Testis (tissue), 3 donors: ENCODE measurements around the gene CDK17. TPM values are rescaled to one million over a fixed set of nuclear protein-coding genes. Genes with fewer than 3 reads are reported as not detected.
A peak's percentile ranks its signal among the peaks of the same experiment; 100 is the strongest.
"Not testable (repeated sequence)": the region's sequence is repeated elsewhere in the genome, so short reads cannot be mapped to it uniquely, and the experiment has no call there.

Experiments used
- DNase-seq: peaks from one replicate; pipeline ENCODE4 v3.0.0-alpha.2; 2019
- H3K27ac ChIP-seq, 2 donors: fragments of 200-600 bp; sonication (generic); one replicate each; pipeline ENCODE4 v1.5.1; 2019
- H3K27me3 ChIP-seq: fragments of 200-600 bp; sonication (generic); one replicate; pipeline ENCODE4 v1.5.1; 2019
- H3K36me3 ChIP-seq: fragments of 200-600 bp; sonication (generic); one replicate; pipeline ENCODE4 v1.5.1; 2017; ENCODE audit warnings: low read depth; ENCODE audit errors: missing control alignments
- H3K4me1 ChIP-seq: fragments of 200-600 bp; sonication (generic); one replicate; pipeline ENCODE4 v1.5.1; 2019
- H3K4me3 ChIP-seq, 2 donors: fragments of 200-600 bp; sonication (generic); one replicate each; pipeline ENCODE4 v1.5.1; 2017 to 2019
- H3K9me3 ChIP-seq: fragments of 200-600 bp; sonication (generic); one replicate; pipeline ENCODE4 v1.5.1; 2017
- CTCF ChIP-seq, 3 experiments: fragments of 450-650 bp in 2 of 3; fragments of 200-600 bp in 1 of 3; sonication (generic) in 1 of 3; IDR thresholded peaks; one replicate each; pipeline ENCODE4 v1.5.1; 2016 to 2019; ENCODE audit warnings: antibody characterized with exemption in 3 of 3, mild to moderate bottlenecking in 2 of 3, moderate library complexity in 1 of 3
- POLR2A ChIP-seq: fragments of 450-650 bp; IDR thresholded peaks from one replicate; pipeline ENCODE4 v1.6.1; 2017; ENCODE audit warnings: antibody characterized with exemption, mild to moderate bottlenecking, moderate library complexity
- WGBS, 2 donors: methylation state at CpG; one replicate each; pipeline ENCODE4 v1.1.5; 2018; 5-methylcytosine and 5-hydroxymethylcytosine counted together
- intact Hi-C: fragments of 100-400 bp; cut with DNase I; formaldehyde crosslinking; loops from one replicate; pipeline ENCODE4 v1.15.1; 2023; ENCODE audit warnings: low total_unique reads
- polyA plus RNA-seq: library from polyadenylated mRNA; stranded (reverse); fragments of 350-450 nt; fragmentation: Illumina TruSeq; extraction: RNeasy Lipid Tissue Mini Kit (QIAGEN cat#74804); gene quantifications from one replicate; pipeline ENCODE4 v1.2.3, GENCODE V29; 2014; ENCODE audit warnings: low read depth, low replicate concordance; ENCODE audit not compliant: insufficient read depth
- total RNA-seq, 2 donors: library from RNA; depleted of rRNA; stranded (reverse); fragments of >200 nt; gene quantifications; one replicate each; pipeline ENCODE4 v1.2.3, GENCODE V29; 2016

CDK17 gene
- total and polyA plus RNA-seq, 3 donors from 2014 or later = 40.7 to 100.0 (median 91.5) TPM

GRCh38 chr12:96403870-96404269 is 3.6 kb upstream of the CDK17 start:
- no peak overlapping the region for H3K27ac ChIP-seq
- H3K27me3 ChIP-seq = no peaks in the 10 kb centered on the region
- intact Hi-C loops = no loop called here
- no peak overlapping the region for H3K4me3 ChIP-seq
- no peak for DNase-seq
- WGBS, 2 donors = 96 to 100% methylated on average over 1 of the region's 1 CpG
- no peak for TF ChIP-seq POLR2A
- no peak for TF ChIP-seq CTCF (IDR thresholded peaks at IDR 0.05)
- H3K4me1 ChIP-seq = peaks cover 4% of the 10 kb centered on the region
- H3K36me3 ChIP-seq = no peaks in the 10 kb centered on the region
- no peaks in the 10 kb centered on the region for H3K9me3 ChIP-seq

GRCh38 chr12:96402522-96402921 is 2.3 kb upstream of the CDK17 start:
- H3K27ac ChIP-seq, H3K4me3 ChIP-seq, H3K9me3 ChIP-seq, intact Hi-C loops, H3K27me3 ChIP-seq, DNase-seq, H3K36me3 ChIP-seq: not testable (repeated sequence)
- peaks cover 12% of the 10 kb centered on the region for H3K4me1 ChIP-seq
- 71 to 85% methylated on average over 8 of the region's 8 CpGs for WGBS, 2 donors

GRCh38 chr12:96402061-96402460 is 1.8 kb upstream of the CDK17 start:
- Histone ChIP-seq H3K27me3 (no peaks in the 10 kb centered on the region), H3K4me3 (no peak overlapping the region), H3K27ac (no peak overlapping the region), H3K4me1 (peaks cover 12% of the 10 kb centered on the region), H3K9me3 (no peaks in the 10 kb centered on the region), H3K36me3 (no peaks in the 10 kb centered on the region)
- WGBS, 2 donors = 46 to 69% methylated on average over 6 of the region's 6 CpGs
- no peak for DNase-seq
- intact Hi-C loops = no loop called here
- TF ChIP-seq CTCF (IDR thresholded peaks at IDR 0.05) = no peak
- TF ChIP-seq POLR2A = no peak

- Histone ChIP-seq H3K4me3 (peak overlapping the region; percentile 93 to 95), H3K27ac (peak overlapping the region; percentile 72 to 97), H3K27me3 (no peaks in the 10 kb centered on the region), H3K36me3 (no peaks in the 10 kb centered on the region), H3K4me1 (peaks cover 12% of the 10 kb centered on the region), H3K9me3 (no peaks in the 10 kb centered on the region)
- DNase-seq = peak; percentile 21
- 4 to 6% methylated on average over 18 of the region's 18 CpGs for WGBS, 2 donors
- intact Hi-C loops = no loop called here
- peak in 2 of 3 experiments; percentile 28 to 36 for TF ChIP-seq CTCF (IDR thresholded peaks at IDR 0.05)
- TF ChIP-seq POLR2A = no peak
These were observed 1.0 kb upstream of the CDK17 start for GRCh38 chr12:96401076-96401871.

- no peaks in the 10 kb centered on the region for H3K9me3 ChIP-seq
- DNase-seq = no peak
- WGBS, 2 donors = 0% methylated on average over 6 to 8 of the region's 20 CpGs
- H3K27me3 ChIP-seq = no peaks in the 10 kb centered on the region
- intact Hi-C loops = no loop called here
- H3K27ac ChIP-seq = peak overlapping the region; percentile 72 to 97
- peak overlapping the region; percentile 93 to 95 for H3K4me3 ChIP-seq
- TF ChIP-seq CTCF (IDR thresholded peaks at IDR 0.05) = no peak
- no peak for TF ChIP-seq POLR2A
- peaks cover 12% of the 10 kb centered on the region for H3K4me1 ChIP-seq
- H3K36me3 ChIP-seq = no peaks in the 10 kb centered on the region
These were observed 414 bp upstream of the CDK17 start for GRCh38 chr12:96400631-96401075.
